AG10803 (cell line): Measurements from ENCODE around the gene BICD1.

Experiments used
- DNase-seq: peaks from one replicate; pipeline ENCODE4 v3.0.0; 2010; ENCODE audit warnings: low read depth
- H3K4me3 ChIP-seq: 2 replicates; pipeline ENCODE4 v1.5.1; 2011; ENCODE audit warnings: mild to moderate bottlenecking, low read length, control low read depth
- TF ChIP-seq, protein P1 (sequence below): conservative IDR thresholded peaks from 2 replicates; pipeline ENCODE4 v1.5.1; 2011; ENCODE audit warnings: mild to moderate bottlenecking, low read length, control low read depth, inconsistent platforms

Gene BICD1

DNA sequence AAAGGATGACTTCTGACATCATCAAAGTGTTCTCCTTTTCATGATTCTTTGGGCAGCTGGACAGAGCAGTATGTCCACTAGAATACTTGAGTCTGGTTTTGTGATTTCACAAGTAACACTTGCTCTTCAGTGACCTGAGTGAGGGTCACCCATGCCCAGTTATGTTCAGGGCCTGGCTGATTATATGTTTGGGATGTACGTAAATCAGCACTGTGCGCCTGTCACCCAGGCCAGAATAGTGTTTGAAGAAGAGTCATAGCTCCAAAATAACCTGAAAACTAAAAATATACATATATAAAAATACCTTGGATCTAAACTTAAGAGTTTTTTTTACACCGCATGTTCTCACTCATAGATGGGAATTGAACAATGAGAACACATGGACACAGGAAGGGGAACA lies 3.8 kb downstream of the BICD1 start:
- TF ChIP-seq, protein P1, sequence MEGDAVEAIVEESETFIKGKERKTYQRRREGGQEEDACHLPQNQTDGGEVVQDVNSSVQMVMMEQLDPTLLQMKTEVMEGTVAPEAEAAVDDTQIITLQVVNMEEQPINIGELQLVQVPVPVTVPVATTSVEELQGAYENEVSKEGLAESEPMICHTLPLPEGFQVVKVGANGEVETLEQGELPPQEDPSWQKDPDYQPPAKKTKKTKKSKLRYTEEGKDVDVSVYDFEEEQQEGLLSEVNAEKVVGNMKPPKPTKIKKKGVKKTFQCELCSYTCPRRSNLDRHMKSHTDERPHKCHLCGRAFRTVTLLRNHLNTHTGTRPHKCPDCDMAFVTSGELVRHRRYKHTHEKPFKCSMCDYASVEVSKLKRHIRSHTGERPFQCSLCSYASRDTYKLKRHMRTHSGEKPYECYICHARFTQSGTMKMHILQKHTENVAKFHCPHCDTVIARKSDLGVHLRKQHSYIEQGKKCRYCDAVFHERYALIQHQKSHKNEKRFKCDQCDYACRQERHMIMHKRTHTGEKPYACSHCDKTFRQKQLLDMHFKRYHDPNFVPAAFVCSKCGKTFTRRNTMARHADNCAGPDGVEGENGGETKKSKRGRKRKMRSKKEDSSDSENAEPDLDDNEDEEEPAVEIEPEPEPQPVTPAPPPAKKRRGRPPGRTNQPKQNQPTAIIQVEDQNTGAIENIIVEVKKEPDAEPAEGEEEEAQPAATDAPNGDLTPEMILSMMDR, result no peak
- H3K4me3 ChIP-seq, result no peak overlapping the region
- DNase-seq, result no peak

DNA sequence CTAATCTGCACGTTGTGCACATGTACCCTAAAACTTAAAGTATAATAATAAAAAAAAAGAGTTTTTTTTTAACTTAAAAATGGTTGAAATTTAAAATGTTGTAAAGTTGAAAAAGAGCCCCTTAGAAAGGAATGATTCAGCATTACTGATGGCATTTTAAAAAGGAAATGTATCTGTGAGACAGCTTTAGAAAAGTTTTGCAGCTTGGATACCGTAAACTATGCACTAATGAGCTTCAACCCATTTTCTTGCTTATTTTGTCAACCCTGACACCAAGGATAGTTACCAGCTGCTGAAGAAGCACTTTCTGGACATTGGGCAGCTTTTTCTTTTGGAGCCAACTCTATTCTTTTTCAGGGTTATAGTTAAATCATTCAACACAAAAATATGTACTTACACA lies 4.3 kb downstream of the BICD1 start:
- DNase-seq, result peak; percentile 29
- H3K4me3 ChIP-seq, result no peak overlapping the region
- TF ChIP-seq, protein P1, result no peak

DNA sequence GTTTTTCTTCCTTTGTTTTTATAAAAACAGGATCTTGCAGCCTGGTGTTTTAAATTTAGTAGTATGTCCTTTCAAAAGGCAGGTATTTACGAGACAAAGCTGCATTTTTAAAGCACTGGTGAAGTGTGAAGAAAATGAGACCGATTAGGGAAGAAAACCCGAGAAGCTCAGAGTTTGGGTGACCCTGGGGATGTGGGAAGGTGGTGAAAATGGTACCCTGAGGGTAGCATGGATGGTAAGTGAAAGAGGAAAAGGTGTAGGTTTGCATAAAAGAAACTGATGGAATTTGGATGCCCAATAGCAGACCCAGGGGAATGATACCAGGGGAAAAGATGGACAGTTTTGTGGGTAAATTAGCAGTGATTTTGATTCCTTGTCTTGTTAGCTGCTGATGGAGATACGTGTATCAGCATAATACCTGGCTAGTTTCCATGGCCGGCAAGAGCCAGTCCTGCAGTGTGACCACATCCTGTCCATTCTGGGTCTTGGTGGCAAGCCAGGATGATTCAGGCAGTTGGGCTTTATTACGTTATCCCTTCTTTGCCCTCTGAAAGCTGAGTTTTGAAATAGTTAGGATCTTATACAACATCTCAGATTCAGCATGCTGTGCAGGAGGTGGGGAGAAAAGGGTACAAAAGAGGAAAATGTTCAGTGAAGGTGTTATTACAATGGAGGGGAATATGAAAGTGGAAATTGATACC lies 8.9 kb downstream of the BICD1 start:
- no peak overlapping the region for H3K4me3 ChIP-seq
- DNase-seq, result peak; percentile 99

DNA sequence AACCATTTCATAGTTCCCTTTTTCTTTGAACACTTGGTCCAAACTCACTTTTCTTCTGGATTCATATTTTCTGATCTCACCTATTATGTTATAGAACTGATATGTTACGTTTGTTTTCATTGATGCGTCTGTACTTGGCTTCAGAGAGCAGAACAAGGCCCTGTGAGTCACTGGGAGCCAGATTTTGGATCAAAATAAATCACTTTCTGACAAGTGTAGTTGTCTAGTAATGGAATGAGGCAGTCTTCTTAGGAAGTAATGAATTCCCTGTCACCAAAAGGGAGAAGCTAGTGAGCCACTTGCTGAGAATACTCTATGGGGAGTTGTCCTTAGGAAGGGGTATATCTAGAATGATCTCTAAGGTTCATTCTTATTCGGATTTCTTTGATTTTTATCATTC lies 10.2 kb downstream of the BICD1 start:
- TF ChIP-seq, protein P1, result no peak
- peak; percentile 56 for DNase-seq
- H3K4me3 ChIP-seq, result no peak overlapping the region

More for the DNA sequence above, 8.9 kb downstream of the BICD1 start:
- TF ChIP-seq, protein P1, result no peak

DNA sequence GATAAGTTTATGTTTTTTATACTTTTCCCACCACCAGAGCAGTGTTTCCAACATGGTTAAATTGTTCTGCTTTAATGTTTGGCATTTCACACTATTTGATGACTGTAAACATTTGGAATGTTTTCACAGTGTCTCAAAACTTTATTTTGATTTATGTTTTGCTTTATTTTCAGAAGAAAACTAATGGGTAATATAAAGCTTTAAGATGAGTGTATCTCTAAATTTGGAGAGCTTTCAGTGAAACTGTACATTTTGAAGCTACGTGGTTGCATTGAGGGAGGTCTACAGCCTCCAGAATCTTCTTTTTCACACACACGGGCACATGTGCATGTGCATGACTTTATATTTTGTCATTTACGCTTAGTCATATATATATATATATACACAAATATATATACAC lies 10.7 kb downstream of the BICD1 start:
- no peak for DNase-seq
- TF ChIP-seq, protein P1, result no peak
- H3K4me3 ChIP-seq, result no peak overlapping the region

DNA sequence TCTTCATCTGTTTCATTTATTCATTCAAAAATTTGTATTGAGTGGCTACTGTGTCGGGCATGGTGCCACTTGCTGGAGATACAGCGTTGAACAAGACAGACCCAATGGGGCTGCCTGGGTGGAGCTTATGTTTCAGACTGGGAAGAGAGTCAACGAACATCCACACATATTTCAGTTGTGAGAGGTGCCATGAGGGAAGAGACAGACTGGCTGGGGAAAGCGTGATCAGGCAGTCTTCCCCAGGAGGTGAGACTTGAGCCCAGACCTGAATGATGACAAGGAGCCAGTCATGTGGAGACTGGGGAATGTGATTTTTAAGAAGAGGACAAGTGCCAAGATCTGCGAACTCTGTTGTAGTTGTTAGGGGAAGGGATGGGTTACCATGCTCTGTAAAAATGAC lies 12.2 kb downstream of the BICD1 start:
- TF ChIP-seq, protein P1, result no peak
- no peak for DNase-seq
- H3K4me3 ChIP-seq, result no peak overlapping the region

DNA sequence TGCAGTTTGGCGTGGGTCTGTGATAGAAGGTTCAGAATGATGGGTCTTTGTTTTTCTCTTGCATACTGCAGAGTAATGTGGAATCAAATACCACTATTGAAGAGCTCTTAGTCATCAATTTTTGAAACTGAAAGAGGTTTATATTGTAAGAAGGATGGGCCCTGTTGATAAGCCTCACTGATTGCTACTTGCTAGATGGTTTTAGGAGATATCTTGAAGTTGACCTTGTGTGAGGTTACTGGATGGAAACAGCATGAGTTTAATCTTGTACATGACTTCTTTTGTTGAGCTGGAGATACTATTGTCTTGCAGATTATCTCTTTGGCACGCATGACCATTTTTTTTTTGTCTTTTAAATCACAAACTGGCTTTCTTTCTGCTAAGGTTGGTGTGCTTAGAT lies 13.8 kb downstream of the BICD1 start:
- DNase-seq, result no peak
- TF ChIP-seq, protein P1, result no peak
- H3K4me3 ChIP-seq, result no peak overlapping the region
